GM18505 (cell line): Measurements from ENCODE around the gene S1PR5.

ENCODE experiments used
- ATAC-seq: cut with Tn5 transposase; IDR thresholded peaks from one replicate; pipeline ENCODE4 v1.9.1; 2021; ENCODE audit not compliant: unreplicated experiment
- POLR2A ChIP-seq: IDR thresholded peaks from 4 replicates; pipeline ENCODE4 v1.6.1; 2011; ENCODE audit warnings: borderline replicate concordance; ENCODE audit not compliant: insufficient read depth, insufficient read length; ENCODE audit errors: extremely low read depth

S1PR5 gene

GRCh38 chr19:10499550-10500246 lies 17.5 kb downstream of the S1PR5 start:
- ATAC-seq = no peak

GRCh38 chr19:10497371-10497770 lies 19.9 kb downstream of the S1PR5 start:
- TF ChIP-seq POLR2A = no peak
- no peak for ATAC-seq

More at GRCh38 chr19:10499550-10500246, 17.5 kb downstream of the S1PR5 start:
- TF ChIP-seq POLR2A = no peak

- TF ChIP-seq POLR2A = no peak
- ATAC-seq = no peak
Measured at GRCh38 chr19:10491472-10492047, 25.7 kb downstream of the S1PR5 start.

GRCh38 chr19:10486551-10486950 lies 30.7 kb downstream of the S1PR5 start:
- ATAC-seq = no peak
- no peak for TF ChIP-seq POLR2A

GRCh38 chr19:10478903-10479384 lies 38.3 kb downstream of the S1PR5 start:
- TF ChIP-seq POLR2A = no peak
- no peak for ATAC-seq

DNA sequence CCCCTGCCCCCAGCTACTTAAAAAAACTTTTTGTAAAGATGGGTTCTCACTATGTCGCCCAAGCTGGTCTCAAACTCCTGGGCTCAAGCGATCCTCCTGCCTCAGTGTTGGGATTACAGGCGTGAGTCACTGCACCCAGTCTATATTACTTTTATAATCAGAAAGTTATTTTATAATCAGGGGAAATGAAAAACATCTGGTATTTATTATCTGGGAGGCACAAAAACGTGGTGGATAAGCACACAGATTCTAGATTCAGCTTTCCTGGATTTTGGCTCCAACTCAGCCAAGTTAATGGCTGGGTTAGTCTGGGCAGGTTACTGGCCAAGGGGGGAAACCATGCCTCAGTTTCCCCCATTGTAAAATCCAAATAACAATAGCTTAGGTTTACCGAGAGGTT lies 38.8 kb downstream of the S1PR5 start:
- TF ChIP-seq POLR2A = no peak
- no peak for ATAC-seq

GRCh38 chr19:10474962-10475451 lies 42.2 kb downstream of the S1PR5 start:
- no peak for TF ChIP-seq POLR2A
- no peak for ATAC-seq

- no peak for TF ChIP-seq POLR2A
- ATAC-seq = no peak
Measured at GRCh38 chr19:10473192-10473591, 44.1 kb downstream of the S1PR5 start.

GRCh38 chr19:10471909-10472308 lies 45.3 kb downstream of the S1PR5 start:
- no peak for ATAC-seq

GRCh38 chr19:10468133-10468532 lies 49.1 kb downstream of the S1PR5 start:
- no peak for TF ChIP-seq POLR2A
- no peak for ATAC-seq

More at GRCh38 chr19:10471909-10472308, 45.3 kb downstream of the S1PR5 start:
- TF ChIP-seq POLR2A = no peak

- no peak for TF ChIP-seq POLR2A
- ATAC-seq = no peak
Measured at GRCh38 chr19:10467104-10467706, 50.0 kb downstream of the S1PR5 start.

GRCh38 chr19:10464456-10464855 lies 52.8 kb downstream of the S1PR5 start:
- TF ChIP-seq POLR2A = no peak
- no peak for ATAC-seq
